Type B pancreatic cell (in vitro differentiated cells): ENCODE results near the gene RSPO4. TPM values are rescaled to one million over a fixed set of nuclear protein-coding genes. Genes with fewer than 3 reads are reported as not detected.
"Not testable (repeated sequence)": the region's sequence is repeated elsewhere in the genome, so short reads cannot be mapped to it uniquely, and the experiment has no call there.

ENCODE experiments used
- DNase-seq: peaks from one replicate; pipeline ENCODE4 v3.0.0; 2021; ENCODE audit warnings: mixed read lengths; ENCODE audit not compliant: unreplicated experiment; ENCODE audit errors: extremely low spot score
- H3K27ac Mint-ChIP-seq: 2 replicates; pipeline ENCODE4 v1.8.0; 2021; ENCODE audit warnings: mild to moderate bottlenecking, mixed read lengths
- H3K27me3 Mint-ChIP-seq: 2 replicates; pipeline ENCODE4 v1.8.0; 2021; ENCODE audit warnings: mixed read lengths
- H3K36me3 Mint-ChIP-seq: 2 replicates; pipeline ENCODE4 v1.8.0; 2021; ENCODE audit warnings: mixed read lengths
- H3K4me1 Mint-ChIP-seq: one replicate; pipeline ENCODE4 v1.8.0; 2021; ENCODE audit warnings: mixed read lengths; ENCODE audit not compliant: unreplicated experiment
- H3K4me3 Mint-ChIP-seq: 2 replicates; pipeline ENCODE4 v1.8.0; 2021; ENCODE audit warnings: mild to moderate bottlenecking, mixed read lengths
- H3K9me3 Mint-ChIP-seq: 2 replicates; pipeline ENCODE4 v1.8.0; 2021; ENCODE audit warnings: mixed read lengths
- total RNA-seq: library from RNA; stranded (reverse); gene quantifications from 2 replicates; pipeline ENCODE4 v1.2.1, GENCODE V29; 2021; ENCODE audit warnings: low replicate concordance
- TF ChIP-seq, protein P1 (sequence below): fragments of 200-600 bp; sonication (generic); conservative IDR thresholded peaks from 2 replicates; pipeline ENCODE4 v1.5.0; 2021; ENCODE audit warnings: antibody characterized with exemption, mild to moderate bottlenecking

RSPO4 gene
- total RNA-seq, 1 donor from 2014 or later: 2.4 TPM

DNA sequence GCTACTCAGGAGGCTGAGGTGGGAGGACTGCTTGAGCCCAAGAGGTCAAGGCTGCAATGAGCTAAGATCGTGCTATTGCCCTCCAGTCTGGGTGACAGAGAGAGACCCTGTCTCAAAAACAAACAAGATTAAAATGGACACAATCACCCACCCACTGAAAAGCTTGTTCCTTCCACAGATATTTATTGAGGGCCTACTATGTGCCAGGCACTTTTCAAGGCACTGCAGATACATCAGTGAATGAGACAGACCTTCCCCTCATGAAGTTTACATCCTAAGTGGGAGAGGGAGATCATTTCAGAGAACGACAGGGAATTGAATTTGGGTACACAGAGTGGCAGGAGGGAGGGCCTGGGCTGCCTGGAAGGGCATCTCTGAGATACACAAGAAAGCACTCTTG is 14.4 kb downstream of the RSPO4 start:
- Mint-ChIP-seq H3K27ac (no peak overlapping the region), H3K4me1 (no peaks in the 10 kb centered on the region), H3K36me3 (no peaks in the 10 kb centered on the region), H3K27me3 (peaks cover 47% of the 10 kb centered on the region), H3K4me3 (no peak overlapping the region), H3K9me3 (no peaks in the 10 kb centered on the region)
- TF ChIP-seq, protein P1, sequence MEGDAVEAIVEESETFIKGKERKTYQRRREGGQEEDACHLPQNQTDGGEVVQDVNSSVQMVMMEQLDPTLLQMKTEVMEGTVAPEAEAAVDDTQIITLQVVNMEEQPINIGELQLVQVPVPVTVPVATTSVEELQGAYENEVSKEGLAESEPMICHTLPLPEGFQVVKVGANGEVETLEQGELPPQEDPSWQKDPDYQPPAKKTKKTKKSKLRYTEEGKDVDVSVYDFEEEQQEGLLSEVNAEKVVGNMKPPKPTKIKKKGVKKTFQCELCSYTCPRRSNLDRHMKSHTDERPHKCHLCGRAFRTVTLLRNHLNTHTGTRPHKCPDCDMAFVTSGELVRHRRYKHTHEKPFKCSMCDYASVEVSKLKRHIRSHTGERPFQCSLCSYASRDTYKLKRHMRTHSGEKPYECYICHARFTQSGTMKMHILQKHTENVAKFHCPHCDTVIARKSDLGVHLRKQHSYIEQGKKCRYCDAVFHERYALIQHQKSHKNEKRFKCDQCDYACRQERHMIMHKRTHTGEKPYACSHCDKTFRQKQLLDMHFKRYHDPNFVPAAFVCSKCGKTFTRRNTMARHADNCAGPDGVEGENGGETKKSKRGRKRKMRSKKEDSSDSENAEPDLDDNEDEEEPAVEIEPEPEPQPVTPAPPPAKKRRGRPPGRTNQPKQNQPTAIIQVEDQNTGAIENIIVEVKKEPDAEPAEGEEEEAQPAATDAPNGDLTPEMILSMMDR: no peak
- no peak for DNase-seq

DNA sequence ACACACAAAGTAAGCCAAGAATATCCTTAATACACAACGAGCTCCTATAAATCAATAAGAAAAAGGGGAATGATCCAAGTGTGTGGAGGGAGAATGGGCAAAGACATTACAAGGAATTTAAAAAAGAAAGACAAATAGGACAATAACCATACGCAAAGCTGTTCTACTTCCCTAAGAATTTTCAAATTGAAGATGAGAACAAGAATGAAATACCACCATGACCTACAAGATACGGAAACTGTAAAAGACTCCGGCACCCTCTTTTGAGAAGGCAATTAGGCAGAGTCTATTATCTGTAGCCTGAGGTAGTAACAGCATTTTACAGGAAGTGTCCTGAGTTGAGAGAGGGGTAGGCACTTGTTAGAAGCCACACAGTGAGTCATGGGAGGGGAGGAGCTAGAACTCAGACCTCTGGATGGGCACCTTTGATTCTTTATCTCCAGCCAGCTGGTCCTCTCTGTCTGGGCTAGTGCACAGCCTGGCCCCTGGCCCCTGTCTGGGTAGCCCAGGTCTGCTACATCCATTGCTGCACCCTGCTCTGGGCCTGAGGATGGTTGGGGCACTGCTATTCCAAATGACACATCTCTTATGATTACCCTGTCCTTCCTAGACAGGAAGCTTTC is 15.3 kb downstream of the RSPO4 start:
- H3K4me3 Mint-ChIP-seq: no peak overlapping the region
- H3K27me3 Mint-ChIP-seq: peaks cover 50% of the 10 kb centered on the region
- H3K36me3 Mint-ChIP-seq: no peaks in the 10 kb centered on the region
- TF ChIP-seq, protein P1: no peak
- no peak for DNase-seq
- no peaks in the 10 kb centered on the region for H3K4me1 Mint-ChIP-seq
- no peak overlapping the region for H3K27ac Mint-ChIP-seq
- no peaks in the 10 kb centered on the region for H3K9me3 Mint-ChIP-seq

DNA sequence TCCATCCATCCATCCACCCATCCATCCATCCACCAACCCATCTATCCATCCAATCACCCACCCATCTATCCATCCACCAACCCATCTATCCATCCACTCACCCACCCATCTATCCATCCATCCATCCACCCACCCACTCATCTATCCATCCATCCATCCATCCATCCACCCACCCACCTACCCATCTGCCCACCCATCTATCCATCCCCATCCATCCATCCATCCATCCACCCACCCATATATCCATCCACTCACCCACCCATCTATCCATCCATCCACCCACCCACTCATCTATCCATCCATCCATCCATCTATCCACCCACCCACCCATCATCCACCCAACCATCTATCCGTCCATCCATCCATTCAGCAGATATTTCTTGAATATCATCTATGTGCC is 17.1 kb downstream of the RSPO4 start:
- H3K4me1 Mint-ChIP-seq, H3K27ac Mint-ChIP-seq, H3K4me3 Mint-ChIP-seq, H3K9me3 Mint-ChIP-seq, DNase-seq, H3K36me3 Mint-ChIP-seq: not testable (repeated sequence)
- H3K27me3 Mint-ChIP-seq: peaks cover 51% of the 10 kb centered on the region

GRCh38 chr20:982754-983153 is 19.4 kb downstream of the RSPO4 start:
- no peaks in the 10 kb centered on the region for H3K36me3 Mint-ChIP-seq
- no peak overlapping the region for H3K27ac Mint-ChIP-seq
- TF ChIP-seq, protein P1: no peak
- no peaks in the 10 kb centered on the region for H3K9me3 Mint-ChIP-seq
- H3K4me1 Mint-ChIP-seq: no peaks in the 10 kb centered on the region
- peaks cover 43% of the 10 kb centered on the region for H3K27me3 Mint-ChIP-seq
- DNase-seq: no peak
- no peak overlapping the region for H3K4me3 Mint-ChIP-seq

DNA sequence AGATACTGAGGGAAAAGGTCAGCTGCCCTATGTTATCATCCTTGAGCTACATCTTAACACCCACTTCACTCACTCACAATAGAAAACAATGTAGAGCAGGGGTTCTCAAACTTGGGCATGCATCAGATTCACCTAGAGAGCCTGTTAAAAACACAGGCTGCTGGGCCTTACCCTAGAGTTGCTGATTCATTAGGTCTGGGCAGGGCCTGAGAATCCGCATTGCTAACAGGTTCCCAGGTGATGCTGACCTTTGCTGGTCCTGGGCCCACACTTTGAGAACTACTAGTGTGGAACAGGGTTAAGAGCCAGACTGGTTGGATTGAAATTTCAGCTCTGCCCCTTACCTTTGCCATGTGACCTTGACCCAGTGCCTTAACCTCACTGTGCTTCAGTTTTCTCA is 25.1 kb downstream of the RSPO4 start:
- Mint-ChIP-seq H3K36me3 (no peaks in the 10 kb centered on the region), H3K27ac (no peak overlapping the region), H3K27me3 (peaks cover 17% of the 10 kb centered on the region), H3K4me1 (no peaks in the 10 kb centered on the region), H3K9me3 (no peaks in the 10 kb centered on the region), H3K4me3 (no peak overlapping the region)
- TF ChIP-seq, protein P1: no peak
- DNase-seq: no peak

DNA sequence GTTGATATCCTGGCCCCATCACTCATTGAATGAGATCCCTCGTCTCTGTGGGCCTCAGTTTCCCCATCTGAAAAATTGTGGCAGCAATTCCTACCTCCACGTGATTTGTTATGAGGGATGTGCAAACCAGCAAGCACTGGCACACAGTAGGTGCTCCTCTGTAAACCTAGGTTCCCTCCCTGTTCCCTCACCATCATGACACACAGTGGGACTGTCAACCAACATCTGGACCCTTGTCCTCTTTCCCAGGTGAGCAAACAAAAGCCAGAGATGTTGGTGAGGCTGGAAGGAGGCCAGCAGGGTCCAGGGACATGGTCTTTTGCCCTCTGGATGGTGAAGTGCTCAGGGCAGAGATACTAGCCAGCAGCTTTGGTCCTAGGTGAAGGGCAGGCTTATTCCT is 26.1 kb downstream of the RSPO4 start:
- Mint-ChIP-seq H3K27me3 (peaks cover 17% of the 10 kb centered on the region), H3K9me3 (no peaks in the 10 kb centered on the region), H3K36me3 (no peaks in the 10 kb centered on the region), H3K4me3 (no peak overlapping the region), H3K27ac (no peak overlapping the region), H3K4me1 (no peaks in the 10 kb centered on the region)
- TF ChIP-seq, protein P1: no peak
- DNase-seq: no peak
